Glomerular visceral epithelial cell (primary cell): ENCODE measurements around the gene FAM43B.
"Not testable (repeated sequence)": the region's sequence is repeated elsewhere in the genome, so short reads cannot be mapped to it uniquely, and the experiment has no call there.

Experiments
- DNase-seq: peaks from one replicate; pipeline ENCODE4 v3.0.0-alpha.2; 2016; ENCODE audit errors: extremely low spot score

FAM43B gene

GRCh38 chr1:20551945-20552727 lies at the start of gene FAM43B:
FAM43B (plus strand) TSS chr1:20552573; CDS start chr1:20552974, 401 bp downstream.
- peak; percentile 14 for DNase-seq

- DNase-seq, result no peak
These were observed 46.9 kb upstream of the FAM43B start for GRCh38 chr1:20505488-20505887.

- DNase-seq, result peak; percentile 9
These were observed 45.2 kb upstream of the FAM43B start for GRCh38 chr1:20507248-20507563.

GRCh38 chr1:20507564-20508410 lies 44.6 kb upstream of the FAM43B start, which contains the start of gene MUL1:
MUL1 (minus strand) TSS chr1:20508151; CDS start chr1:20508024, 127 bp downstream.
- peak; percentile 88 for DNase-seq

GRCh38 chr1:20508411-20508771 lies 44.0 kb upstream of the FAM43B start:
- DNase-seq, result no peak

GRCh38 chr1:20511518-20512428 lies 40.6 kb upstream of the FAM43B start:
- DNase-seq, result no peak

- DNase-seq, result not testable (repeated sequence)
These were observed 32.6 kb upstream of the FAM43B start for GRCh38 chr1:20519609-20520262.

- peak; percentile 79 for DNase-seq
These were observed 30.2 kb upstream of the FAM43B start for GRCh38 chr1:20521960-20522861.

GRCh38 chr1:20526267-20526666 lies 26.1 kb upstream of the FAM43B start:
- no peak for DNase-seq

- no peak for DNase-seq
These were observed 24.2 kb upstream of the FAM43B start for GRCh38 chr1:20528221-20528620.

- no peak for DNase-seq
These were observed 22.1 kb upstream of the FAM43B start for GRCh38 chr1:20530306-20530705.

GRCh38 chr1:20530901-20531300 lies 21.5 kb upstream of the FAM43B start:
- DNase-seq, result no peak

- DNase-seq, result no peak
These were observed 18.7 kb upstream of the FAM43B start for GRCh38 chr1:20533635-20534034.

GRCh38 chr1:20534659-20535417 lies 17.5 kb upstream of the FAM43B start:
- no peak for DNase-seq

GRCh38 chr1:20538227-20538626 lies 14.1 kb upstream of the FAM43B start:
- no peak for DNase-seq

GRCh38 chr1:20538760-20539551 lies 13.4 kb upstream of the FAM43B start:
- no peak for DNase-seq

GRCh38 chr1:20540281-20540680 lies 12.1 kb upstream of the FAM43B start:
- no peak for DNase-seq

- DNase-seq, result no peak
These were observed 5.7 kb upstream of the FAM43B start for GRCh38 chr1:20546637-20547036.

- DNase-seq, result no peak
These were observed 1.2 kb upstream of the FAM43B start for GRCh38 chr1:20551161-20551560.
